Chondrocyte (in vitro differentiated cells): ENCODE measurements around the gene CMIP. TPM values are rescaled to one million over a fixed set of nuclear protein-coding genes. Genes with fewer than 3 reads are reported as not detected.

Experiments
- DNase-seq: peaks from one replicate; pipeline ENCODE4 v3.0.0; 2021; ENCODE audit warnings: mixed read lengths, low spot score
- H3K27ac Mint-ChIP-seq: one replicate; pipeline ENCODE4 v1.8.0; 2021; ENCODE audit warnings: mild to moderate bottlenecking, moderate library complexity, mixed read lengths; ENCODE audit not compliant: unreplicated experiment
- H3K27me3 Mint-ChIP-seq: 2 replicates; pipeline ENCODE4 v1.8.0; 2021; ENCODE audit warnings: low read depth, mixed read lengths
- H3K36me3 Mint-ChIP-seq: 2 replicates; pipeline ENCODE4 v1.8.0; 2021; ENCODE audit warnings: low read depth, mixed read lengths
- H3K4me1 Mint-ChIP-seq: 2 replicates; pipeline ENCODE4 v1.8.0; 2021; ENCODE audit warnings: low read depth, mild to moderate bottlenecking, mixed read lengths
- H3K4me3 Mint-ChIP-seq: one replicate; pipeline ENCODE4 v1.8.0; 2021; ENCODE audit warnings: mild to moderate bottlenecking, moderate library complexity, mixed read lengths; ENCODE audit not compliant: unreplicated experiment
- H3K9me3 Mint-ChIP-seq: 2 replicates; pipeline ENCODE4 v1.8.0; 2021; ENCODE audit warnings: low read depth, mixed read lengths
- total RNA-seq: library from RNA; stranded (reverse); gene quantifications from 3 replicates; pipeline ENCODE4 v1.2.1, GENCODE V29; 2021
- TF ChIP-seq, protein P1 (sequence below): fragments of 200-600 bp; sonication (generic); IDR thresholded peaks from 2 replicates; pipeline ENCODE4 v1.5.0; 2021; ENCODE audit warnings: antibody characterized with exemption, mild to moderate bottlenecking, moderate library complexity

The CMIP gene
- total RNA-seq, 1 donor from 2014 or later = 62.9 TPM

DNA sequence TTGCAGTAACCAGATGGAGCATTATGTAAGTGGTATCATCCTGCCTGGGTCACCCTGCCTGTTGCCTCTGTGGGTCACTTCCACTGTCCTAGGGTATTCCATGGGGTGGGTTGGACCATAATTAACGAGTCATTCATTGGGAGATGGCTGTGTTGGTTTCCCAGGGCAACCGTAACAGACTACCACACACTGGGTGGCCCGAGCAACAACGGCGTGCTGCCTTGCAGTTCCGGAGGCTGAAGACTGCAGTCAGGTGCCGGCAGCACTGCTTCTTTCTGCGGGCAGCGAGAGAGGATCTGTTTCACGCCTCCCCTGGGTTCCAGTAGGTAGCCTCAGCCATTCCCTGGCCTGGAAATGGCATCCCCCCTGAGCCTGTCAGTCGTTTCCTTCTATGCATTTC is 28.9 kb upstream of the CMIP start:
- Mint-ChIP-seq H3K27me3 (no peaks in the 10 kb centered on the region), H3K9me3 (no peaks in the 10 kb centered on the region), H3K27ac (no peak overlapping the region), H3K4me1 (peaks cover 3% of the 10 kb centered on the region), H3K36me3 (no peaks in the 10 kb centered on the region), H3K4me3 (no peak overlapping the region)
- no peak for DNase-seq
- TF ChIP-seq, protein P1, sequence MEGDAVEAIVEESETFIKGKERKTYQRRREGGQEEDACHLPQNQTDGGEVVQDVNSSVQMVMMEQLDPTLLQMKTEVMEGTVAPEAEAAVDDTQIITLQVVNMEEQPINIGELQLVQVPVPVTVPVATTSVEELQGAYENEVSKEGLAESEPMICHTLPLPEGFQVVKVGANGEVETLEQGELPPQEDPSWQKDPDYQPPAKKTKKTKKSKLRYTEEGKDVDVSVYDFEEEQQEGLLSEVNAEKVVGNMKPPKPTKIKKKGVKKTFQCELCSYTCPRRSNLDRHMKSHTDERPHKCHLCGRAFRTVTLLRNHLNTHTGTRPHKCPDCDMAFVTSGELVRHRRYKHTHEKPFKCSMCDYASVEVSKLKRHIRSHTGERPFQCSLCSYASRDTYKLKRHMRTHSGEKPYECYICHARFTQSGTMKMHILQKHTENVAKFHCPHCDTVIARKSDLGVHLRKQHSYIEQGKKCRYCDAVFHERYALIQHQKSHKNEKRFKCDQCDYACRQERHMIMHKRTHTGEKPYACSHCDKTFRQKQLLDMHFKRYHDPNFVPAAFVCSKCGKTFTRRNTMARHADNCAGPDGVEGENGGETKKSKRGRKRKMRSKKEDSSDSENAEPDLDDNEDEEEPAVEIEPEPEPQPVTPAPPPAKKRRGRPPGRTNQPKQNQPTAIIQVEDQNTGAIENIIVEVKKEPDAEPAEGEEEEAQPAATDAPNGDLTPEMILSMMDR = no peak

- Mint-ChIP-seq H3K9me3 (peaks cover 3% of the 10 kb centered on the region), H3K36me3 (no peaks in the 10 kb centered on the region), H3K27me3 (no peaks in the 10 kb centered on the region), H3K4me3 (no peak overlapping the region), H3K4me1 (no peaks in the 10 kb centered on the region), H3K27ac (no peak overlapping the region)
- DNase-seq = no peak
- TF ChIP-seq, protein P1 = no peak
Measured at GRCh38 chr16:81416749-81417148, 27.9 kb upstream of the CMIP start.

DNA sequence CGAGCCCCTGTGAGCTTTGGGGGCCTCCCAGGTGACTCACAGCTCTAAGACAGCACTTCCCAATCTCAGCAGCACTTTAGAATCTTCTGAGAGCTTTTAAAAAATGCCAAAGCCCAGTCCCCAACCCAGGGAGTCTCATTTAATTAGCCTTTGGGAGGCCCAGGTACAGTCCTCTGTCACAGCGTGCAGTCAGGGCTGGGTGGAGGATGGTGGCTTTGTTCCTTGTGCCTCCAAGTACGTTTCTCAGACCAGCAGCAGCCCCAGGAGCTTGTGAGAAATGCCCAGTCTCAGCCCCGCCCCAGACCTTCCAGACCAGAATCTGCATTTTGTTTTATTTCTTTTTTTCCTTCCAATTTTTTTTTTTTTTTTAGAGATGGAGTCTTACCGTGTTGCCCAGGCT is 27.4 kb upstream of the CMIP start:
- no peak for DNase-seq

GRCh38 chr16:81419806-81420205 is 24.8 kb upstream of the CMIP start:
- TF ChIP-seq, protein P1 = no peak
- H3K27me3 Mint-ChIP-seq = no peaks in the 10 kb centered on the region
- H3K36me3 Mint-ChIP-seq = no peaks in the 10 kb centered on the region
- no peak overlapping the region for H3K4me3 Mint-ChIP-seq
- no peak for DNase-seq
- H3K9me3 Mint-ChIP-seq = peaks cover 8% of the 10 kb centered on the region
- no peaks in the 10 kb centered on the region for H3K4me1 Mint-ChIP-seq
- no peak overlapping the region for H3K27ac Mint-ChIP-seq

More for the DNA sequence above, 27.4 kb upstream of the CMIP start:
- Mint-ChIP-seq H3K36me3 (no peaks in the 10 kb centered on the region), H3K27ac (no peak overlapping the region), H3K27me3 (no peaks in the 10 kb centered on the region), H3K4me1 (no peaks in the 10 kb centered on the region), H3K4me3 (no peak overlapping the region), H3K9me3 (peaks cover 7% of the 10 kb centered on the region)
- TF ChIP-seq, protein P1 = no peak

- no peak for DNase-seq
- TF ChIP-seq, protein P1 = no peak
Measured at GRCh38 chr16:81421126-81421525, 23.5 kb upstream of the CMIP start.

More at GRCh38 chr16:81421126-81421525, 23.5 kb upstream of the CMIP start:
- H3K4me3 Mint-ChIP-seq = no peak overlapping the region
- no peaks in the 10 kb centered on the region for H3K4me1 Mint-ChIP-seq
- H3K27me3 Mint-ChIP-seq = no peaks in the 10 kb centered on the region
- peaks cover 8% of the 10 kb centered on the region for H3K9me3 Mint-ChIP-seq
- no peaks in the 10 kb centered on the region for H3K36me3 Mint-ChIP-seq
- H3K27ac Mint-ChIP-seq = no peak overlapping the region
